Purkinje cell (primary cell): ENCODE data around the gene RO60. TPM values are rescaled to one million over a fixed set of nuclear protein-coding genes. Genes with fewer than 3 reads are reported as not detected.

Source experiments
- polyA plus RNA-seq: library from polyadenylated mRNA; unstranded; fragments of >200 nt; fragmentation: Nextera tagmentation; gene quantifications from 2 replicates; pipeline ENCODE4 v1.2.1, GENCODE V29; 2014

Gene RO60
- polyA plus RNA-seq, result 101 and 123 TPM in 2 replicates

GRCh38 chr1:193059282-193060114, at the start of gene RO60, which contains the start of gene UCHL5:
TSS of gene RO60 (plus strand) at chr1:193059612. CDS start at chr1:193069055, 9,443 bp downstream.
TSS of gene UCHL5 (minus strand) at chr1:193059360. CDS start at chr1:193059260, 100 bp downstream.

GRCh38 chr1:193104907-193105820, 45.8 kb downstream of the RO60 start, which contains the start of gene GLRX2:
TSS of gene GLRX2 (minus strand) at chr1:193105414. CDS start at chr1:193105382, 32 bp downstream.

Other genes with a start within 250 kb of the RO60 start
- gene UCHL5, start 252 bp upstream of the RO60 start, polyA plus RNA-seq, result 73.1 and 73.2 TPM in 2 replicates
- gene GLRX2, start 45.8 kb downstream of the RO60 start, polyA plus RNA-seq, result 39.9 and 52.9 TPM in 2 replicates
- 37.6 and 40.1 TPM in 2 replicates for gene CDC73, start 62.4 kb downstream of the RO60 start, polyA plus RNA-seq
- gene B3GALT2, start 127.0 kb downstream of the RO60 start, polyA plus RNA-seq, result 17.1 and 34.0 TPM in 2 replicates